SK-N-MC (cell line): ENCODE measurements around the gene SAXO2.

Source experiments
- EZH2 ChIP-seq: fragments of 200-600 bp; sonication (generic); IDR thresholded peaks from one replicate; pipeline ENCODE4 v1.6.1; 2017; ENCODE audit warnings: antibody characterized with exemption
- POLR2AphosphoS5 ChIP-seq: IDR thresholded peaks from 2 replicates; pipeline ENCODE4 v1.6.1; 2012; ENCODE audit warnings: mild to moderate bottlenecking, low read depth, low read length, borderline replicate concordance

DNA sequence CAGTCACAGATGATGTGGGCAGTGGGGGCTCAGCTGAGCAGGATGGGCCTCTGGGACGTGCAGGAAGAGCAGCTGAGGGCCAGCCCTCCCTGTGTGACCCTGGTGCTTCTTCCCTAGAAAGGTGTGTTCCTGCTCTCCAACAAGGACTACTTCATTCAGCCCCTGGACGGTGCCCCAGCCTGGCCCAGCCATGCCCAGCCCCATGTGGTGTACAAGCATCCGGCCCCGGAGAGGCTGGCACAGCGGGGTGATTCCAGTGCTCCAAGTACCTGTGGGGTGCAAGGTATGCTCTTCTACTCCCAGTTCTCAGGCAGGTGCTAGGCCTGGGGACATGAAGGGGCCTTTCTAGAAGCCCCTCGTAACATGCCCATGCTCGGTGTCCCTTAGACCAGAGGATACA, 38.3 kb downstream of the SAXO2 start:
- no peak for TF ChIP-seq EZH2
- TF ChIP-seq POLR2AphosphoS5, result no peak
